Common myeloid progenitor, CD34-positive (primary cell): ENCODE measurements around the gene GMPPA.

Experiments
- CTCF ChIA-PET: fragments of 350-600 bp; sonication (Branson Sonifier 250); formaldehyde crosslinking; loops from one replicate; lab custom pipeline; 2021; ENCODE audit warnings: antibody characterized with exemption; lab: Charles Lee
- POLR2A ChIA-PET: fragments of 350-600 bp; sonication (Branson Sonifier 250); formaldehyde crosslinking; loops from one replicate; lab custom pipeline; 2021; ENCODE audit warnings: antibody characterized with exemption; lab: Charles Lee
- DNase-seq, 3 donors: peaks; one replicate each; pipeline versions ENCODE4 v3.0.0 to v3.0.0-alpha.2; 2013
- H3K27ac ChIP-seq, 2 experiments: 1 replicate in 1 of 2; 2 replicates in 1 of 2; pipeline ENCODE4 v1.7.0; 2013; ENCODE audit warnings: inconsistent platforms in 2 of 2, low read length in 2 of 2, mild to moderate bottlenecking in 2 of 2, low read depth in 1 of 2, moderate library complexity in 1 of 2; ENCODE audit not compliant: severe bottlenecking in 2 of 2, insufficient read depth in 1 of 2, poor library complexity in 1 of 2
- H3K27me3 ChIP-seq, 5 experiments: replicated peaks in 2 of 5; 1 replicate in 3 of 5; 2 replicates in 2 of 5; pipeline versions ENCODE4 v1.6.1 to v1.7.0; 2013; ENCODE audit warnings: low read length in 4 of 5, mild to moderate bottlenecking in 2 of 5, moderate library complexity in 2 of 5, inconsistent platforms in 1 of 5; ENCODE audit not compliant: insufficient read depth in 5 of 5, control insufficient read depth in 4 of 5
- H3K36me3 ChIP-seq, 4 experiments: 1 replicate in 2 of 4; 2 replicates in 2 of 4; pipeline versions ENCODE4 v1.6.1 to v1.7.0; 2013; ENCODE audit warnings: low read length in 3 of 4, control low read depth in 1 of 4, mild to moderate bottlenecking in 1 of 4; ENCODE audit not compliant: control insufficient read depth in 4 of 4, insufficient read depth in 4 of 4
- H3K4me1 ChIP-seq, 4 experiments: 1 replicate in 3 of 4; 2 replicates in 1 of 4; pipeline versions ENCODE4 v1.6.1 to v1.7.1; 2013; ENCODE audit warnings: low read length in 3 of 4, mild to moderate bottlenecking in 3 of 4, control low read depth in 1 of 4, inconsistent platforms in 1 of 4, moderate library complexity in 1 of 4; ENCODE audit not compliant: control insufficient read depth in 4 of 4, insufficient read depth in 4 of 4; ENCODE audit errors: control extremely low read depth in 1 of 4
- H3K4me3 ChIP-seq, 7 experiments: 1 replicate in 4 of 7; 2 replicates in 3 of 7; pipeline versions ENCODE4 v1.5.1 to v1.7.0; 2013; ENCODE audit warnings: mild to moderate bottlenecking in 7 of 7, low read length in 6 of 7, moderate library complexity in 6 of 7, inconsistent platforms in 2 of 7, low read depth in 2 of 7, control low read depth in 1 of 7; ENCODE audit not compliant: insufficient read depth in 4 of 7, control insufficient read depth in 1 of 7; ENCODE audit errors: extremely low read depth in 1 of 7
- H3K9me3 ChIP-seq, 5 experiments: 1 replicate in 4 of 5; 2 replicates in 1 of 5; pipeline versions ENCODE4 v1.6.1 to v1.7.1; 2013; ENCODE audit warnings: low read length in 4 of 5, mild to moderate bottlenecking in 2 of 5, inconsistent platforms in 1 of 5, low read depth in 1 of 5, moderate library complexity in 1 of 5; ENCODE audit not compliant: control insufficient read depth in 4 of 5, insufficient read depth in 2 of 5; ENCODE audit errors: control extremely low read depth in 1 of 5
- WGBS: methylation state at CpG from one replicate; pipeline ENCODE4 v1.1.5; 2013; ENCODE audit not compliant: insufficient coverage; 5-methylcytosine and 5-hydroxymethylcytosine counted together

Gene GMPPA

DNA sequence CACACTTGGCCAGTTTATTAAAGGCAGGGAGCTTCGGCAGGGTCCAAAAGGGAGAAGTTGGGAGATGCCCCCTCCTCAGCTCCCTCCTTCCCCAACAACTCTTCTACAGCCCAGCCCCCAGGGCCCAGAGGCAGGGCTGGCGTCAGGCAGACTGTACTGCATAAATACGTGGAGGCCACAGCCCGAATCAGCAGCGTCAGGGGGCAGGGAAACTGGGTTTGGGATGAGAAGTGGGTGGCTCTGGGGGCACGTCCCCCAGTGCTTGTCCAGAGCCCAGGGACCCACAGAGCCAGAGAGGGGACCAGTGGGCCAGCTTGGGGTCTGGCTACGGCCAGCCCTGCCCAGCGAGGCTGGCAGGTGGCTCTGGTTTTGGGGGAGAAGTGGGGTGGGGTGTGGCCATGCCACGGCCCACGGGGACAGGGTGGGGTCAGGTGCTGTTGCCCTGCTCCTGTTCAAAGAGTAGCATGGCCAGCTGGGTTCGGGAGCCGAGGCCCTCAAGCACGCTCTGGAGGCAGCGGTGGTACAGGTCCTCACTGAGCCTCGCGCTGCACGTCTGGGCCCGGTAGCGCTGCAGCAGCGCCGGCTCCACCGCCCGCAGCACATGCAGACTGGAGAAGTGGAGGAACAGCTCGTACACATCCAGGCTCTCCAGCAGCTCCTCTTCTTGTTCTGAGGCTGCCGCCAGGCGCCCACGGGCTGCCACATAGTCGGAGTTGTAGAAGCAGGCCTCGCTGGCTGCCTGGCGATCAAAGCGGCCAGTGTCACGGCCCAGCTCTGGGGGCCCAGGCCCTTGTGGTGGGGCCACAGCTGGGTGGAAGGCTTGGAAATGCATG is 40.5 kb downstream of the GMPPA start:
- WGBS: 98% methylated on average over 27 of the region's 32 CpGs
- H3K4me1 ChIP-seq: peaks cover 0 to 24% (median 20%) of the 10 kb centered on the region in 4 experiments
- no peak for DNase-seq
- peaks cover 0 to 15% (median 14%) of the 10 kb centered on the region in 5 experiments for H3K27me3 ChIP-seq
- CTCF ChIA-PET: interaction anchor here (0.6 to 43.1 kb wide), 9 partner anchors 12 to 151 kb away, joined by 3 to 1724 read pairs (median 37); partner anchors contain the start of genes ASIC4 and GMPPA
- no peaks in the 10 kb centered on the region for H3K36me3 ChIP-seq
- POLR2A ChIA-PET: no interaction called here
- no peaks in the 10 kb centered on the region for H3K9me3 ChIP-seq
- H3K4me3 ChIP-seq: no peak overlapping the region
- H3K27ac ChIP-seq: no peak overlapping the region

DNA sequence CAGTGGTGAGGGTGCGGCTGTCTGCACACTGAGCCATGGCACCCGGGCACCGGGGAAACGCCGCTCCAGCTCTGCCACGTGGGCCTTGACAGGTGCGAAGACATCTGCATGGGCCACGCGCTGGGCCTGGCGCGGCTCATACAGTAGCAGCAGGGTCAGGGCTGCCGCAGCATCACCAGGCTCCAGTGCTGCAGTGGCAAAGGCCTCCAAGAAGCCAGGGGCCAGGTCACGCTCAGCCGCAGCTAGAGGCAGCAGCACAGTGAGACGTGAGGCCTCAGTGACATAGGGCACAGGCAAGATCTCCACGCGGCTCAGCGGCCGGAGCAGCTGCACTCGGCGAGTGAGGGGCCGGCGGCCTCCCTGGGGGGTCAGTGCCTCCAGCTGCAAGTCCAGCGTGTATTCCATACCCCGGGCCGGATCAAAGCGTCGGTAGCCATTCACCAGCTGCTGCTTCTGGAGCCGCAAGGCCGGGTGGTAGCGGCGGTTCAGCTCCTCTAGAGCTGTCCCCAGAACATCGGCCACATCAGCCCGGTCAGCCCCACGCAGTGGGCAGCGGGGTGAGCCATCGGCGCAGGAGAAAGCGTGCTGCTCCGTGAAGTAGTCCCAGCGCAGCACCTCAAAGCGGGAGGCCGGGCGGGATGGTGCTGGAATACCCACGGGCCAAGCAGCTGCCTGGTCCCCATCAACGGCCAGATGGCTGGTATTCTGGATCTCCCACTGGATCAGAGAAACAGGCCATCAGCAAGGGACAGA is 41.4 kb downstream of the GMPPA start:
- no peak overlapping the region for H3K4me3 ChIP-seq
- CTCF ChIA-PET: interaction anchor here (1.0 to 43.1 kb wide), 15 partner anchors 12 to 150 kb away, joined by 3 to 1724 read pairs (median 13); partner anchors contain the start of genes ASIC4, GMPPA, INHA and OBSL1
- H3K27ac ChIP-seq: no peak overlapping the region
- DNase-seq: no peak
- POLR2A ChIA-PET: no interaction called here
- peaks cover 0 to 29% (median 23%) of the 10 kb centered on the region in 4 experiments for H3K4me1 ChIP-seq
- H3K27me3 ChIP-seq: peaks cover 0 to 23% (median 22%) of the 10 kb centered on the region in 5 experiments
- H3K9me3 ChIP-seq: no peaks in the 10 kb centered on the region
- WGBS: 97% methylated on average over 45 of the region's 46 CpGs
- no peaks in the 10 kb centered on the region for H3K36me3 ChIP-seq

- H3K4me3 ChIP-seq: no peak overlapping the region
- CTCF ChIA-PET: interaction anchor here (0.7 to 43.1 kb wide), 26 partner anchors 8 to 238 kb away, joined by 3 to 1724 read pairs (median 6); partner anchors contain the start of genes ASIC4, DNPEP, GMPPA and INHA
Observed at GRCh38 chr2:219540784-219541504, 42.3 kb downstream of the GMPPA start.

DNA sequence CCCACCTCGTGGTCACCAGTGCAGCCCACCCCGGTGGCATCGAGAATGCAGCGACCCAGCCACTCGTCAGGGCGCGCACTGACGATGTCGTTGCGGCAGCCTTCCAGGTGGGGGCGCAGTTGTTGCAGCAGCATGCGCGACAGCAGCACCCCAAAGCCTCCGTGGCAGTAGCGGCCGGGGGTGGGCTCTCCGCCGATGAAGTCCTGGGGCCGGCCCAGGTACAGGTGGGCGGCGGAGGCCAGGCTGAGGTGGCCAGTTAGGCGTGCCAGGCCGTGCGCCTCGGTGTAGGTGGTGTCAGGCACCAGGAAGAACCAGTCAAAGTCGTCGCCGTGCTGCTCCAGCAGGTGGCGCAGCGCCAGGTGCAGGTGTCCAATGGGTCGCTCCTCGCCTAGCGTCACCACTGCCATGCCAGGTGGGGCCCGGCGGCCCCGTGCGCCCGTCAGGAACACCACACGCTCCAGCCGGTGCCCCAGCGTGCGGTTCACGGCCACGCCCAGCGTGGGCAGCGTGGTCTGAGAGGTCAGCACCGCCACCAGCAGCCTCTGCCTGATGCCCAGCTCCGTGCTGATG is 43.0 kb downstream of the GMPPA start:
- H3K36me3 ChIP-seq: no peaks in the 10 kb centered on the region
- no peaks in the 10 kb centered on the region for H3K9me3 ChIP-seq
- ChIA-PET CTCF (interaction anchor here (0.6 to 43.1 kb wide), 30 partner anchors 8 to 246 kb away, joined by 3 to 1724 read pairs (median 4); partner anchors contain the start of genes ASIC4, DNPEP, GMPPA and INHA), POLR2A (no interaction called here)
- peaks cover 0 to 36% (median 24%) of the 10 kb centered on the region in 5 experiments for H3K27me3 ChIP-seq
- peak; percentile 84 to 88 (median 88) for DNase-seq
- peak overlapping the region in 6 of 7 experiments; percentile 17 to 80 (median 62) for H3K4me3 ChIP-seq
- WGBS: under 1% methylated on average over 31 of the region's 48 CpGs
- no peak overlapping the region for H3K27ac ChIP-seq
- H3K4me1 ChIP-seq: peaks cover 0 to 29% (median 23%) of the 10 kb centered on the region in 4 experiments

More at GRCh38 chr2:219540784-219541504, 42.3 kb downstream of the GMPPA start:
- peaks cover 0 to 29% (median 23%) of the 10 kb centered on the region in 4 experiments for H3K4me1 ChIP-seq
- peaks cover 0 to 32% (median 27%) of the 10 kb centered on the region in 5 experiments for H3K27me3 ChIP-seq
- no peak for DNase-seq
- no peaks in the 10 kb centered on the region for H3K36me3 ChIP-seq
- H3K27ac ChIP-seq: no peak overlapping the region
- no peaks in the 10 kb centered on the region for H3K9me3 ChIP-seq
- 88% methylated on average over 7 of the region's 12 CpGs for WGBS
- POLR2A ChIA-PET: no interaction called here

DNA sequence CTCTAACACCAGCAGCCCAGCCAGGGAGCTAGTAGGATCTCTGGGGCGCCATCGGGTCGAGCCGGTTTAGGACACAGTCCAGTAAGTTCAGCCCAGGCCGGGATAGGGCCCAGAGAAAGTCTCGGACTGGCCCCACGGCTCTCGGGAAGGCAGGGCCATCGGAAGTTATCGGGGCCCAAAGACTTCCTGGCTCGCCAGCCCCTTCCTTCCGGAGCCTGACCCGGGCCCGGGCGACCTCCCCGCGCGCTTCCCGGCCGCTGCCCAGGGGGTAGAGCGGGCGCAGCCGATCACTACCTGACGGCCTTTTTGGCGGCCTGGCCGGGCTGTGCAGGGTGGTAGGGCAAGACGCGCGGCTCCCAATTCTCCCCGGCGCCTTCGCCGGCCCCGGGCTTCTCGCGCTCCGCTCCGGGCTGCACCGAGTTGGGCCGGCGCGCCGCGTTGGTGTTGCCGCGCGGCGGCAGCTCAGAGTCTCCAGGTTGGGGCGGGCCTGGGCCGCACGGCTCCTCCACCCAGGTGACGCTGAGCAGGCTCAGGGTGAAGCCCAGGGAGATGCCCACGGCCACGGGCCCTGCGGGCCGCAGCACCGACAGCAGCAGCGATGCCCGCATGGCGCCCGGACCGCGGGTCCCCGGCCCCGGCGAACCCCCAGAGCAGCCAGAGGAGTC is 44.4 kb downstream of the GMPPA start:
- Histone ChIP-seq H3K27me3 (peaks cover 0 to 38% (median 22%) of the 10 kb centered on the region in 5 experiments), H3K4me3 (peak overlapping the region; percentile 19 to 79 (median 62)), H3K36me3 (no peaks in the 10 kb centered on the region), H3K4me1 (peaks cover 0 to 29% (median 23%) of the 10 kb centered on the region in 4 experiments), H3K9me3 (no peaks in the 10 kb centered on the region), H3K27ac (no peak overlapping the region)
- POLR2A ChIA-PET: no interaction called here
- CTCF ChIA-PET: interaction anchor here (0.9 to 43.1 kb wide), 10 partner anchors 9 to 156 kb away, joined by 3 to 1724 read pairs (median 30); partner anchors contain the start of genes ASIC4, DNPEP, GMPPA and INHA
- under 1% methylated on average over 54 of the region's 66 CpGs for WGBS
- peak in 1 of 3 donors; percentile 15 for DNase-seq
